Effector CD8-positive, alpha-beta T cell (primary cell): ENCODE measurements around the gene APC2.
"Not testable (repeated sequence)": the region's sequence is repeated elsewhere in the genome, so short reads cannot be mapped to it uniquely, and the experiment has no call there.

ENCODE experiments used
- DNase-seq: peaks from one replicate; lab custom pipeline; 2025; lab: John Stamatoyannopoulos, UW

The APC2 gene

GRCh38 chr19:1495799-1496713 lies 46.1 kb downstream of the APC2 start:
- no peak for DNase-seq

GRCh38 chr19:1496714-1497577 lies 47.0 kb downstream of the APC2 start:
- no peak for DNase-seq

GRCh38 chr19:1497578-1498235 lies 47.8 kb downstream of the APC2 start:
- DNase-seq: no peak

GRCh38 chr19:1499231-1499630 lies 49.3 kb downstream of the APC2 start:
- not testable (repeated sequence) for DNase-seq

DNA sequence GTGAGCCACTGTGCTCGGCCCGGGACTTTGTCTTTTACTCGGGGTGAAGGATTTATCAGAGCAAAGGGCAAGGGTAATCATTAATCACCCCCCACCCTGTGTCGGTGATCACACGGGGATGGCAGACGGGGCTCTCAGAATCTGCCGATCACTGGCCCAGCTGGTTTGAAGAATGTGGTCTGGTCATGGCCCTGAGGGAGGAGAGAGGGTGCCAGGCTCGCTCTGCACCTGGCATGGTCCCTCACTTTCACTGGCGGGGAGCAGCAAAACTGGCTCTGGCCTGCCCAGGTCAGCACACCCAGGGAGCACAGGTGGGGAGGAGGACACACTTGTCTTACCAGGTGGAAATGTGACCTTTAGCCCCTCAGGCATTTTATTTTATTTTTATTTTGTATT lies 51.3 kb downstream of the APC2 start:
- no peak for DNase-seq

DNA sequence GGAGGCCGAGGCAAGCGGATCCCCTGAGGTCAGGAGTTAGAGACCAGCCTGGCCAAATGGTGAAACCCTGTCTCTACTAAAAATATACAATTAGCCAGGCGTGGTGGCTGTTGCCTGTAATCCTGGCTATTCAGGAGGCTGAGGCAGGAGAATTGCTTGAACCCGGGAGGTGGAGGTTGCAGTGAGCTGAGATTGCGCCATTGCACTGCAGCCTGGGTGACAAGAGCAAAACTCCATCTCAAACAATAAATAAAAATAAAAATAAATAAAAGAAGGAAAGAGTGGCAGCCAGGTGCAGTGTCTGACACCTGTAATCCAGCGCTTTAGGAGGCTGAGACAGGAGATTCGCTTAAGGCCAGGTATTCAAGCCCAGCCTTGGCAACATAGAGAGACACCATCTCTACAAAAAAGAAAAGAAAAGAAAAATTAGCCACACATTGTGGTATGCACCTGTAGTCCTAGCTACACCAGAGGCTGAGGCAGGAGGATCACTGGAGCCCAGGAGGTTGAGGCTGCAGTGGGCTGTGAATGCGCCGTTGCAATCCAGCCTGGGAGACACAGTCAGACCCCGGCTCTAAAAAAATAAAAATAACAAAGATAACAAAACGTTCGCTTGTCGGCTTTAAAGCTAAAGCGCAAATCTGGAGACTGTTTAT lies 52.6 kb downstream of the APC2 start:
- DNase-seq: no peak

GRCh38 chr19:1503089-1503924 lies 53.4 kb downstream of the APC2 start:
- DNase-seq: peak; percentile 37

- DNase-seq: no peak
These were observed 54.2 kb downstream of the APC2 start for GRCh38 chr19:1503925-1504773.

GRCh38 chr19:1505012-1505411 lies 55.1 kb downstream of the APC2 start:
- no peak for DNase-seq

DNA sequence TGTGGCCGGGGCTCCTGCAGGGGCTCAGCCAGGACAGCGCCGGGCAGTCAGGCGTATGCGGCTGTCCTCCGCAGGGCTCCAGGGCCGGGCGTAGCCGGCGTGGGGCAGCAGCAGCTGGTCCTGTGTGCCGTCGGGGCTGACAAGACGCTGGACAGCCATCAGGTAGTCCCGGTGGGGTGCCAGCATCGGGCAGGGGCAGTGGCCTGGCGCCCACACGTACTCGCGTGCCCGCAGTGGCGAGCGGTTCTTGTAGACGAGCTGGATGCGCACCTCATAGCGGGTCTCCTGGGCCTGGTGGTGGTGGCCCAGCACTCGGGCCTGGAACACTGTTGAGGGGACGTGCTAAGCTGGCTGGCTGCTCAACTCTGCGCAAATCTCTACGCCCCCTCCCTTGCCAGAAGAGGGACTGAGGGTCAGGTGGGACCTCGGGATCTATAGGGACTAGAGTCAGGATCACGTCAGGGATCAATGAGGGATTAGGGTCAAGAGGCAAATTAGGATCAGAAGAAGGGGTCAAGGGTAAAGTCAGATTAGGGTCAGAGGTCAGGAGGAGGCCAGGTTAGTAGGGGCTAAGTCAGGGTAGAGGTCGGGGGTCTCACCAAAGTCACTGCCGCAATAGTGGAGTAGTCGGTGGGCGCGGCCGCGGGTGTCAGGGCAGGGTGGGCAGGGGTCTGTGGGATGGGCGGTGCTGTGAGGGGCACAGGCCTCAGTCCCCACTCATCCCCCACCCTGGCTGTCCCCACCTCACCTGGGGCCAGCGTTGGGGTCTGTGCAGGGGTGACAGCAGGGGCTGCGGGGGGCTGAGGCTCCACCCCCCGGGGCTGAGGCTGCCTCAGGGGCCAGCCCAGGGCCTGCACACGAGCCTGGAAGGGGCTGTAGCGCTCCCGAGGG lies 56.3 kb downstream of the APC2 start:
- no peak for DNase-seq

DNA sequence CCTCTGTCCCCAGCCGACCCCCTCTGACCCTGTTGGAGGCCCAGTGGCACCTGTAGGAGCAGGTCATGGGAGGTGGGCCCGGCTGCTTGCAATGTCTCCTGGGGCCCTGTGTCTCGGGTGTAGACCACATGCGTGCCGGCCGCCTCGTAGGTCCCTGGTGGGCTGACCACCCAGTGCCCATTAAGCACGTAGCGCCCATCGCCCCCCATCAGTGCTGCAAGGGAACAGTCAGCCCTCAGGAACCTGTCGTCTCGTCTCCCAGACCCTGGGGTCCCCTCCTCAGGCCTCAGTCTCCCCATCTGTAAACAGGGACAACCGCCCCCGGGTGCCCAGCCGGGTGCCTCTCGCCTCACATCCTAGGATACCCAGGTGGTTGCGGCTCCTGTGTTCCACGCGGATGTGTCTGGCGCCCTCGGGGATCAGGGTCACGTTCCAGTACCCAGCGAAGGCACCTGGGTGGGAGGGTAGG lies 57.3 kb downstream of the APC2 start:
- DNase-seq: no peak

GRCh38 chr19:1507763-1508506 lies 58.0 kb downstream of the APC2 start:
- peak; percentile 86 for DNase-seq

GRCh38 chr19:1508507-1508856 lies 58.6 kb downstream of the APC2 start:
- DNase-seq: no peak

- DNase-seq: no peak
These were observed 59.9 kb downstream of the APC2 start for GRCh38 chr19:1509602-1510441.

GRCh38 chr19:1510442-1510806 lies 60.5 kb downstream of the APC2 start:
- DNase-seq: no peak

GRCh38 chr19:1510807-1511206 lies 60.9 kb downstream of the APC2 start:
- DNase-seq: no peak
